ENCODE measurements around the gene LLCFC1.

The LLCFC1 gene

GRCh38 chr7:142959202-142959601 lies 19.9 kb downstream of the LLCFC1 start:
- DNase-seq (ENCODE audit: low spot score), result no peak
- in situ Hi-C loops (cut with MboI; ENCODE audit: low sequenced_read_pairs, unreplicated experiment), result no loop called here
- TF ChIP-seq CTCF (IDR thresholded peaks at IDR 0.05; ENCODE audit: borderline replicate concordance, control extremely low read depth, extremely low read depth, insufficient read depth, missing control alignments), result no peak

GRCh38 chr7:142960955-142961512 lies 21.8 kb downstream of the LLCFC1 start:
- DNase-seq (ENCODE audit: low spot score), result no peak
- in situ Hi-C loops (cut with MboI; ENCODE audit: low sequenced_read_pairs, unreplicated experiment), result no loop called here
- no peak for TF ChIP-seq CTCF (IDR thresholded peaks at IDR 0.05; ENCODE audit: borderline replicate concordance, control extremely low read depth, extremely low read depth, insufficient read depth, missing control alignments)

GRCh38 chr7:142961595-142961972 lies 22.3 kb downstream of the LLCFC1 start:
- DNase-seq (ENCODE audit: low spot score), result no peak
- in situ Hi-C loops (cut with MboI; ENCODE audit: low sequenced_read_pairs, unreplicated experiment), result no loop called here
- no peak for TF ChIP-seq CTCF (IDR thresholded peaks at IDR 0.05; ENCODE audit: borderline replicate concordance, control extremely low read depth, extremely low read depth, insufficient read depth, missing control alignments)

GRCh38 chr7:142961973-142962926 lies 23.0 kb downstream of the LLCFC1 start, which contains the start of gene KEL:
KEL (minus strand) TSS chr7:142962363; CDS start chr7:142962206, 157 bp downstream.
- no peak for TF ChIP-seq CTCF (IDR thresholded peaks at IDR 0.05; ENCODE audit: borderline replicate concordance, control extremely low read depth, extremely low read depth, insufficient read depth, missing control alignments)
- in situ Hi-C loops (cut with MboI; ENCODE audit: low sequenced_read_pairs, unreplicated experiment), result no loop called here
- DNase-seq (ENCODE audit: low spot score), result no peak

GRCh38 chr7:142962991-142963390 lies 23.7 kb downstream of the LLCFC1 start:
- DNase-seq (ENCODE audit: low spot score), result no peak
- no peak for TF ChIP-seq CTCF (IDR thresholded peaks at IDR 0.05; ENCODE audit: borderline replicate concordance, control extremely low read depth, extremely low read depth, insufficient read depth, missing control alignments)
- in situ Hi-C loops (cut with MboI; ENCODE audit: low sequenced_read_pairs, unreplicated experiment), result no loop called here

GRCh38 chr7:142963993-142964392 lies 24.7 kb downstream of the LLCFC1 start:
- in situ Hi-C loops (cut with MboI; ENCODE audit: low sequenced_read_pairs, unreplicated experiment), result no loop called here
- TF ChIP-seq CTCF (IDR thresholded peaks at IDR 0.05; ENCODE audit: borderline replicate concordance, control extremely low read depth, extremely low read depth, insufficient read depth, missing control alignments), result no peak
- DNase-seq (ENCODE audit: low spot score), result no peak
